ENCODE results near the gene SIGLEC12.

SIGLEC12 gene

GRCh38 chr19:51501594-51502263 is at the start of gene SIGLEC12:
TSS of gene SIGLEC12 (minus strand) at chr19:51501800. CDS start at chr19:51501733, 67 bp downstream.
- DNase-seq: no peak

- DNase-seq: no peak
Observed at GRCh38 chr19:51550848-51551672, 49.5 kb upstream of the SIGLEC12 start.

- no peak for DNase-seq
Observed at GRCh38 chr19:51549533-51550324, 48.1 kb upstream of the SIGLEC12 start.

GRCh38 chr19:51548891-51549305 is 47.3 kb upstream of the SIGLEC12 start:
- DNase-seq: no peak

GRCh38 chr19:51548213-51548651 is 46.6 kb upstream of the SIGLEC12 start:
- DNase-seq: no peak

- no peak for DNase-seq
Observed at GRCh38 chr19:51547397-51548212, 46.0 kb upstream of the SIGLEC12 start.

GRCh38 chr19:51546650-51547396 is 45.2 kb upstream of the SIGLEC12 start:
- DNase-seq: no peak

- no peak for DNase-seq
Observed at GRCh38 chr19:51546107-51546649, 44.6 kb upstream of the SIGLEC12 start.

- DNase-seq: no peak
Observed at GRCh38 chr19:51544038-51544437, 42.4 kb upstream of the SIGLEC12 start.

GRCh38 chr19:51542699-51543098 is 41.1 kb upstream of the SIGLEC12 start:
- DNase-seq: no peak

GRCh38 chr19:51541458-51542357 is 40.1 kb upstream of the SIGLEC12 start:
- DNase-seq: no peak

GRCh38 chr19:51539821-51540366 is 38.3 kb upstream of the SIGLEC12 start:
- DNase-seq: no peak

GRCh38 chr19:51535535-51535934 is 33.9 kb upstream of the SIGLEC12 start:
- no peak for DNase-seq

GRCh38 chr19:51531349-51532315 is 30.0 kb upstream of the SIGLEC12 start, which contains the start of gene SIGLEC6:
TSS of gene SIGLEC6 (minus strand) at chr19:51531670. CDS start at chr19:51531648, 22 bp downstream.
- peak; percentile 37 for DNase-seq

- no peak for DNase-seq
Observed at GRCh38 chr19:51530616-51531015, 29.0 kb upstream of the SIGLEC12 start.

GRCh38 chr19:51529301-51529700 is 27.7 kb upstream of the SIGLEC12 start:
- DNase-seq: no peak

- no peak for DNase-seq
Observed at GRCh38 chr19:51525651-51526050, 24.1 kb upstream of the SIGLEC12 start.

GRCh38 chr19:51524666-51525264 is 23.2 kb upstream of the SIGLEC12 start:
- no peak for DNase-seq

All from right hindlimb (tissue), 1 donor.